NCI-H345 treated with DMSO at 0.1 percent for 48 hours (cell line): ENCODE data around the gene DCN.

Experiments used
- DNase-seq: peaks from one replicate; lab custom pipeline; 2025; ENCODE audit not compliant: unreplicated experiment; lab: John Stamatoyannopoulos, UW

DCN gene

DNA sequence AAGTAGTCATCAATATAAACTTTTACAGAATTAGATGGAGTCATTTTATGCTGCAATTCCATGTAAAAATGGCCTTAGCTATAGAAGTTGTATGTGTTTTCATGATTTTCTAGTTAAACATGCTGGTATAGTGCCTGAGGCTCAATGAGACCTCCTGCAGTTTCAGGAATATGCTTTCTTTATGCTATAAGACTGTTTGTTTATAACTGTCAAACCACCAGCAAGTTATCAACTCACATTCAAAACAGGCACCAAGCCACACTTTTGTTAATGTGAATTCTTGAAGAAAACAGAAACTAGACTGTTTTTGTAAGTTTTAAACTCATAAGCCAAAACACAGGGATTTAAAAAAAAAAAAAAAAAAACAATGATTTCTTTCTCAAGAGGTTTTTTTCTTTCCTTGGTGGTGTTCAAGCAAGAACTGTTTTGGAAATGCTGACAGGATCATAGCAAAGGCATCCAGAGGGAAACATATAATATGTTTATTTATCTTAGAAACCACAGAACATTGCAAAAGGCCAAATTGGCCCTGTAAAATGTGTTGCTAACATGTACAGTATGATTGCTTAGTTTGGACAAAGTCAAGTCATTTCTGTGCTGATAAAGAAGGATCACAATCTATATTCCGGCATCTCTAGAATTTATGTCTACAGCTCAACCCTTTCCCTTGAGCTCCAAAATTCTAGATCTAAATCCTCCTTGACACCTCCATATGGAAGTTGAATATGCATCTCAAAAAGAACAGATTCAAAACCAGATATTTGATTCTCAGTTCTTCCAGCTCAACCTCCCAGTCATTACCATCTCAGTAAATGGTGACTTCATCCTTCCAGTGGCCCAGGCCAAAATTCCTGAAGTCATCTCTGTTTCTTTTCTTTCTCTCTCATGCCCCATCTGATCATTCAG is 42.3 kb downstream of the DCN start:
- DNase-seq: no peak

DNA sequence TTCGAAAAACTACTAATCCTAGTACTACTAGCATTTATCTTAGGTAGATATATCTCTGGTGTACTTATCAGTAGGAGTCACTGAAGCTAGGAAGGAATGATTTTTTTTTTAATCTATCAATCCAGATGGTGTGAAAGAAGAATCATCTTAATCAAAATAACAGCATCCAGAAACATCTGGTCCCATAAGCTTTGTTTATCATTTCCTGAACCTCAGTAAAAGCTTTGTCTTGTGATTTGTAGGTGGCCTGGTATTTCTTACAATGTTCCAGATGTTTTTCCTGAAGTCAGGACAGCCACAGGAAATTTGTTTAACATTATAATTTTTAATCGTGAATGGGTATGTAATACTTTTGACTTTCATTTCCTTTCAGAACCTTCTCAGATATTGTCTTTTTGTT is 43.3 kb downstream of the DCN start:
- DNase-seq: no peak

- no peak for DNase-seq
These were observed 44.2 kb downstream of the DCN start for GRCh38 chr12:91138337-91138920.

DNA sequence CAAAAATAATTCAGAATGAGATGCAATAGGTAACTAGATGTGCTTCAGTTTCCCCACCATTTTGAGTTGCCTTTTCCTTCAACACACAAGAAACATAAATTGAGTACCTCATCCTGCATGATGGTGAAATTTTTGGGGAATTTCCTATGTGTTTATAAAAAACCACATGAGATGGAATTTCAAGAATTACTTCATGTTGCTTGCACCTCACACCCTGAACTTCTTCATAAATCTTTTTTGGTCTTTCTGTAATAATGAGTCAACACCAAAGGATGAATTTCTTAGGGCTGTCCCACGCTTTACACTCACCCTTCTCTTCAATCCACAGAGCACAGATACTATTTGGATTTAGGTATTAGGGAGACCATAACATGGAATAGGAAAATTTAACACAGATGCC is 48.7 kb downstream of the DCN start:
- DNase-seq: no peak

DNA sequence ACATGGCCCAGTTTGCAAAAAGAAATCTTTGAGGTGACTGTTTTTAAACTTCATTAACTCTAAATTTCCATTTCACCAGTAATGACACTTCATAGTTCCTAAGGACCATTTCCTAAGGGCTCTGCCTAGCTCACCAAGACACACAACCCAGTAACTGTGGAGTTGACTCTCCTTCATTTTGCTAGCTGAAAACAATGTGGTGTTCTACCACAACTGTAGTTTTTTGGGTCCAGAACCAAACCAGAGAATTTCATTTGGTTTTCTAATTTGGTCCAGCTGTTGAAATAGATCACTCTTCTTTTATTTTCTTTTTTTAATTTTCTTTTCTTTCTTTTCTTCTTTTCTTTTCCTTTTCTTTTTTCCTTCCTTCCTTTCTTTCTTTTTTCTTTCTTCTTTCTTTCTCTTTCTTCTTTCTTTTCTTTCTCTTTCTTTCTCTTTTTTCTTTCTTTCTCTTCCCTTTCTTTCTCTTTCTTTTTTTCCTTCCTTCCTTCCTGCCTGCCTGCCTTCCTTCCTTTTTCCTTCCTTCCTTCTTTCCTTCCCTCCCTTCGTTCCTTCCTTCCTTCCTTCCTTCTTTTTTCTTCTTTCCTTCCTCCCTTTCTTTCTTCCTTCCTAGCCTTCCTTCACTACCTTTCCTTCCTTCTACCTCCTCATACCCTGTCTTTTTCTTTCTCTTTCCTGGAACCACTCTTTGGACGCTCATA is 52.8 kb downstream of the DCN start:
- DNase-seq: no peak

DNA sequence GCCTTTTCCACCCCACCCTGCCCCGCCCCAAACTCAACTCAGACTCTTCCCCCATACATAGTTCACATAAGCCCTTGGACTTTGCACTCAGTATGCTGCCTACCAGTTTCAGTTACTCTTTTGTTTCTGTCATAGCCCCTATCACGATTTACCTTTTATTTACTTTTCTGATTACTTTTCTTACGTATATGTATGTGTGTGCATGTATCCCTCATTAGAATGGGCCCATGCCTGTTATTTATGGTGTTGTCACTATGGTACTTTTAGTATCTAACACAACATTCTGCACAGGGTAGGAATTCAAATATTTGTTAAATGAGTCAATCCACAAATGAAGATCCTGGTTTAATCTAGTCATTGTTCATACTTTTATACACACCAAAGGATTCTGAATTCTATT is 54.9 kb downstream of the DCN start:
- DNase-seq: no peak

DNA sequence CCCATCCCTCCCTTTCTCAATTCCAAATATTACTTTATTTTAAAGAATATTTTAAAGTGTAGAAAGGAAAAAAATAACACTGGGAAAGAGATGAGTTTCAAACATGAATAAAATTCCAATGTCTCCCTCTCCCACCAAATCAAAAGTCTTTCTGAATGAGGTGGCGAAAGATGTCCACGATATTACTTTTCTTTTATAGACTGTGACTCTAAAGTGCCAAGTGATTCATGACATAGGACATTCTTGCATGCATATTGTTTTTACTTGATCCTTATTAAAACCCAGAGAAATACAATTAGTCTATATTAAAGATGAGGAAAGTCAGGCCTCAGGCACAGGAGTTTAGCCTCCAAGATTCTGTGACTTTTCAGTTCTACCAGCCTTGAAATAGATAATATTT is 55.3 kb downstream of the DCN start:
- no peak for DNase-seq

- DNase-seq: no peak
These were observed 56.1 kb downstream of the DCN start for GRCh38 chr12:91126516-91126915.

- no peak for DNase-seq
These were observed 59.2 kb downstream of the DCN start for GRCh38 chr12:91123236-91123916.

GRCh38 chr12:91120781-91121180 is 61.8 kb downstream of the DCN start:
- no peak for DNase-seq

DNA sequence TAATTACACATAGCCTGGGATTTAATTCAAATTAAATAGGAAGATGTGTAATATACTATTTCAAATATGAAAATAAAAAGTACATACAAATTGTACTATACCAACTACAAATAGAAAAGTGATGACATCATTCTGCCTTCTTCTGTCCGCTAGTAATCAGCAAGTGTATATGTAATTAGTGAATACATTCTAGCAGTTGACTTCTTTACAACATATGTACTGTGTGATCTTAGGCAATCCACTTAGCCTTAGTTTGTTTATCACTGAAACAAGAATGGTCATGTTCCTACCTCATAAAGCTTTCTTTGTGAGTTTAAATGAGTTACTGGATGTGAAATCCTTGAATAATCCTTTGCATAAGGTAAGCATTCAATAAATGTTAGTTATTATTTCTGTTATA is 63.5 kb downstream of the DCN start:
- no peak for DNase-seq

GRCh38 chr12:91113621-91114020 is 69.0 kb downstream of the DCN start:
- no peak for DNase-seq

GRCh38 chr12:91111366-91112325 is 71.0 kb downstream of the DCN start, which contains the start of gene LUM:
Gene LUM (minus strand): TSS chr12:91111494. CDS start chr12:91108979, 2,515 bp downstream.
- no peak for DNase-seq

GRCh38 chr12:91110311-91110924 is 72.2 kb downstream of the DCN start:
- no peak for DNase-seq

DNA sequence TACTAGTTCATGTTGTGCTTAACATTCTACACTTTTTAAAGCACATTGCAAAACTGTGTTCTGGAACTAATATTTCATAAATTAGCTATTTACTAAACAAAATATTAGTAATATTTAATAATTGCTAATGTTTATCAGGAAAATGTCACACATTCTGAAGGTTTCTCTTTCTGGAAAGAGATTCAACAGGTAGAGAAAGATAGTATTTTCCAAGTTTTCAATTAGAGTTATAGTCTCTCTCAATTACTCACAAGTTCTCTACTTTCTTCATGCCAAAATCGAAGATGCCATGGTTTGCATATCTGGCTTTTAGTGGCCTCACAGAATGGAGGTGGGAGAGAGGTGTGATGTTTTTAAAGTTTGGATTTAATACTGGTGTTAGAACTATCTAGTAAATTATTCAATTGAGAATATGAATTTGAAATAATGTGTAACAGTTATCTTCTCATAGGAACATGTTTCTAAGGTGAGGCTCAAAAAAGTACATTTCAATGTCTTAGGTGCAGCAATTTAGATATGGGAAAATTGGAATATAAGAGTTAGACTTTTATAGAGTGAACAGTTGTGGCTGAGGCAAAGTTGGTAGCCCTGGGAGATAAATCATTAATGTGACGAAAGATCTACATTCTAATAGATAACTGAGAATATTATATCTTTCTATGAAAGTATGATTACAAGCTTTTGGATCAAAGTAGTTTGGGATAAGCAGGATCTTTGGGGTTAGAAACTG is 72.9 kb downstream of the DCN start:
- DNase-seq: no peak

GRCh38 chr12:91109148-91109564 is 73.5 kb downstream of the DCN start:
- no peak for DNase-seq

DNA sequence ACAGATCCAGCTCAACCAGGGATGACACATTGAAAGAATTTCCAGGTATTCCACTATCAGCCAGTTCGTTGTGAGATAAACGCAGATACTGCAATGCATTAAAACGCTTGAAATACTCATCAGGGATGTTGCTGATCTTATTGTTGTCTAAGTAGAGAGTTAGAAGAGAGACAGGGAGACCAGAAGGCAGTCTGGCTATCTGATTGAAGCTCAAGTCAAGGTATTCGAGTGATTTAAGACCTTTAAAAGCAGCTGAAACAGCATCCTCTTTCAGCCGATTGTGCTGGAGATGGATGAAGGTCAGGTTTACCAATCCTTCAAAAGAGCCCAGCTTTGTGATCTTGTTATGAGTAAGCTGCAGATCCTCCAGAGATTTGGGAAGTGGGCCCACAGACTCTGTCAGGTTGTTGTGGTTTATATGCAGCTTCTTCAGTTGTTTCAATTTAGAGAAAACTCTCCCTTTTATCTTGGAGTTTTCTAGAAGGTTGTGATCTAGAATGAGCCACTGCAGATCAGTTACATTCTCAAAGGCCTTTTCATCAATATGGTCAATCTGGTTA is 74.3 kb downstream of the DCN start:
- DNase-seq: no peak

- DNase-seq: no peak
These were observed 76.3 kb downstream of the DCN start for GRCh38 chr12:91106283-91106682.

- DNase-seq: no peak
These were observed 76.8 kb downstream of the DCN start for GRCh38 chr12:91105807-91106206.
